Lower lobe of right lung (tissue), 2 donors: Measurements from ENCODE around the gene MOB3B. TPM values are rescaled to one million over a fixed set of nuclear protein-coding genes. Genes with fewer than 3 reads are reported as not detected.
"Not testable (repeated sequence)": the region's sequence is repeated elsewhere in the genome, so short reads cannot be mapped to it uniquely, and the experiment has no call there.

Experiments
- ATAC-seq, 2 donors: fragments of 200-7000 bp; cut with Tn5 transposase; one replicate each; pipeline ENCODE4 v1.9.1; 2020 to 2022; ENCODE audit warnings: mild to moderate bottlenecking in 2 of 2, moderate library complexity in 2 of 2
- DNase-seq: peaks from one replicate; pipeline ENCODE4 v3.0.0-alpha.2; 2020
- H3K27ac ChIP-seq: fragments of 200-600 bp; one replicate; pipeline ENCODE4 v1.8.0; 2022
- H3K27me3 ChIP-seq: fragments of 200-600 bp; one replicate; pipeline ENCODE4 v1.8.0; 2022; ENCODE audit warnings: low read depth
- H3K36me3 ChIP-seq: fragments of 200-600 bp; one replicate; pipeline ENCODE4 v1.8.0; 2022; ENCODE audit warnings: mild to moderate bottlenecking
- H3K4me1 ChIP-seq: fragments of 200-600 bp; one replicate; pipeline ENCODE4 v1.8.0; 2022
- H3K4me3 ChIP-seq: fragments of 200-600 bp; one replicate; pipeline ENCODE4 v1.8.0; 2022; ENCODE audit warnings: mild to moderate bottlenecking
- H3K9me3 ChIP-seq: fragments of 200-600 bp; one replicate; pipeline ENCODE4 v1.8.0; 2022
- CTCF ChIP-seq: fragments of 200-600 bp; IDR thresholded peaks from one replicate; pipeline ENCODE4 v1.8.0; 2022; ENCODE audit warnings: antibody characterized with exemption, mild to moderate bottlenecking
- intact Hi-C: fragments of 100-400 bp; cut with DNase I; formaldehyde crosslinking; loops from one replicate; pipeline ENCODE4 v1.11.0; 2022
- total RNA-seq: library from RNA; stranded (reverse); fragmentation: NEBNext Ultra II Directional; extraction: Animal tissue kit (Norgen Biotek cat#: 25700); gene quantifications from one replicate; pipeline ENCODE4 v1.2.1, GENCODE V29; 2021
- donor health status: DM: no; HTN: yes; CAD: no; lungs with severe emphysema.

The MOB3B gene
- total RNA-seq, 1 donor from 2014 or later, result 22.7 TPM

- H3K36me3 ChIP-seq, result no peaks in the 10 kb centered on the region
- DNase-seq, result no peak
- no peak for TF ChIP-seq CTCF
Measured at GRCh38 chr9:27421577-27421976, 108.0 kb downstream of the MOB3B start.

GRCh38 chr9:27419558-27419957 lies 110.1 kb downstream of the MOB3B start:
- H3K27ac ChIP-seq, H3K9me3 ChIP-seq, H3K36me3 ChIP-seq, intact Hi-C loops, ATAC-seq, H3K4me1 ChIP-seq, H3K27me3 ChIP-seq, DNase-seq, H3K4me3 ChIP-seq: not testable (repeated sequence)

More at GRCh38 chr9:27421577-27421976, 108.0 kb downstream of the MOB3B start:
- Histone ChIP-seq H3K27me3 (no peaks in the 10 kb centered on the region), H3K9me3 (no peaks in the 10 kb centered on the region), H3K27ac (no peak overlapping the region), H3K4me3 (no peak overlapping the region), H3K4me1 (no peaks in the 10 kb centered on the region)
- no peak for ATAC-seq
- intact Hi-C loops, result no loop called here

GRCh38 chr9:27414220-27414761 lies 115.3 kb downstream of the MOB3B start:
- peak; percentile 48 for DNase-seq

GRCh38 chr9:27413511-27414219 lies 115.9 kb downstream of the MOB3B start:
- TF ChIP-seq CTCF, result no peak
- peak in 1 of 2 donors; percentile 40 for ATAC-seq
- Histone ChIP-seq H3K4me1 (peaks cover 13% of the 10 kb centered on the region), H3K36me3 (no peaks in the 10 kb centered on the region), H3K9me3 (no peaks in the 10 kb centered on the region), H3K27me3 (no peaks in the 10 kb centered on the region), H3K4me3 (peak overlapping the region; percentile 27), H3K27ac (peak overlapping the region; percentile 61)
- intact Hi-C loops, result no loop called here
- DNase-seq, result no peak

More at GRCh38 chr9:27414220-27414761, 115.3 kb downstream of the MOB3B start:
- H3K9me3 ChIP-seq, result no peaks in the 10 kb centered on the region
- H3K4me1 ChIP-seq, result peaks cover 13% of the 10 kb centered on the region
- H3K27ac ChIP-seq, result peak overlapping the region; percentile 61
- no peak for TF ChIP-seq CTCF
- ATAC-seq, result peak; percentile 62 to 64
- H3K36me3 ChIP-seq, result no peaks in the 10 kb centered on the region
- intact Hi-C loops, result no loop called here
- no peaks in the 10 kb centered on the region for H3K27me3 ChIP-seq
- H3K4me3 ChIP-seq, result peak overlapping the region; percentile 27

GRCh38 chr9:27412963-27413362 lies 116.7 kb downstream of the MOB3B start:
- H3K27ac ChIP-seq, result no peak overlapping the region
- peaks cover 20% of the 10 kb centered on the region for H3K4me1 ChIP-seq
- H3K9me3 ChIP-seq, result no peaks in the 10 kb centered on the region
- TF ChIP-seq CTCF, result no peak
- ATAC-seq (no peak), DNase-seq (no peak)
- H3K27me3 ChIP-seq, result no peaks in the 10 kb centered on the region
- H3K36me3 ChIP-seq, result no peaks in the 10 kb centered on the region
- intact Hi-C loops, result no loop called here
- peak overlapping the region; percentile 27 for H3K4me3 ChIP-seq

- intact Hi-C loops, result no loop called here
- DNase-seq (no peak), ATAC-seq (no peak)
- H3K4me3 ChIP-seq, result no peak overlapping the region
- H3K4me1 ChIP-seq, result peaks cover 29% of the 10 kb centered on the region
- H3K27me3 ChIP-seq, result no peaks in the 10 kb centered on the region
- TF ChIP-seq CTCF, result no peak
- H3K36me3 ChIP-seq, result no peaks in the 10 kb centered on the region
- H3K9me3 ChIP-seq, result no peaks in the 10 kb centered on the region
- no peak overlapping the region for H3K27ac ChIP-seq
Measured at GRCh38 chr9:27412081-27412480, 117.5 kb downstream of the MOB3B start.
